H1 (cell line): ENCODE results near the gene TSPAN9. TPM values are rescaled to one million over a fixed set of nuclear protein-coding genes. Genes with fewer than 3 reads are reported as not detected.

Experiments used
- POU5F1 ChIP-seq: IDR thresholded peaks from 2 replicates; pipeline ENCODE4 v1.6.1; 2011; ENCODE audit warnings: low read depth, mild to moderate bottlenecking, low read length, moderate library complexity
- RBBP5 ChIP-seq: IDR thresholded peaks from 2 replicates; pipeline ENCODE4 v1.7.1; 2012; ENCODE audit warnings: low read depth, mild to moderate bottlenecking, inconsistent platforms, low read length, moderate library complexity, borderline replicate concordance
- SRF ChIP-seq: IDR thresholded peaks from 2 replicates; pipeline ENCODE4 v1.6.1; 2011; ENCODE audit warnings: mild to moderate bottlenecking, low read depth, low read length, moderate library complexity
- polyA plus RNA-seq, 7 experiments: library from polyadenylated mRNA; depleted of rRNA in 3 of 7; stranded (reverse) in 5 of 7; unstranded in 2 of 7; fragments of >200 nt in 5 of 7; fragments of 200-250 nt in 2 of 7; gene quantifications; 1 replicate in 5 of 7; 2 replicates in 1 of 7; 4 replicates in 1 of 7; pipeline versions ENCODE4 v1.2.1 to v1.2.3, GENCODE V29; 2011 to 2013; ENCODE audit warnings: missing spikeins in 2 of 7, mixed read lengths in 2 of 7
- total RNA-seq: library from RNA; stranded (reverse); fragmentation: NEBNext Ultra II Directional; extraction: Animal tissue kit (Norgen Biotek cat#: 25700); gene quantifications from 2 replicates; pipeline ENCODE4 v1.2.1, GENCODE V29; 2021

The TSPAN9 gene
- total and polyA plus RNA-seq, 2 of the 8 experiments (the other 6 are each of a cell fraction or from before 2014, with no cell fraction given) = 11.5 to 29.1 TPM

- TF ChIP-seq RBBP5 (no peak), SRF (no peak), POU5F1 (no peak)
These were observed 52.3 kb downstream of the TSPAN9 start (continued) for GRCh38 chr12:3129301-3130056.
